ENCODE measurements around the gene CEP112. TPM values are rescaled to one million over a fixed set of nuclear protein-coding genes. Genes with fewer than 3 reads are reported as not detected.

Gene CEP112
- total and polyA plus RNA-seq, 2 of the 8 experiments (the other 6 are each of a cell fraction or from before 2014, with no cell fraction given): 0.62 to 3.1 TPM

GRCh38 chr17:65895969-65896368, 296.0 kb downstream of the CEP112 start (continued):
- no peak for TF ChIP-seq RFX5 (IDR thresholded peaks at IDR 0.05; ENCODE audit: borderline replicate concordance, low read depth, low read length)

Data from H1 (cell line).